ENCODE measurements around the gene NIN.
A peak's percentile ranks its signal among the peaks of the same experiment; 100 is the strongest.
"Not testable (repeated sequence)": the region's sequence is repeated elsewhere in the genome, so short reads cannot be mapped to it uniquely, and the experiment has no call there.

Gene NIN

GRCh38 chr14:50705026-50705593, 125.9 kb downstream of the NIN start:
- no peak for DNase-seq

DNA sequence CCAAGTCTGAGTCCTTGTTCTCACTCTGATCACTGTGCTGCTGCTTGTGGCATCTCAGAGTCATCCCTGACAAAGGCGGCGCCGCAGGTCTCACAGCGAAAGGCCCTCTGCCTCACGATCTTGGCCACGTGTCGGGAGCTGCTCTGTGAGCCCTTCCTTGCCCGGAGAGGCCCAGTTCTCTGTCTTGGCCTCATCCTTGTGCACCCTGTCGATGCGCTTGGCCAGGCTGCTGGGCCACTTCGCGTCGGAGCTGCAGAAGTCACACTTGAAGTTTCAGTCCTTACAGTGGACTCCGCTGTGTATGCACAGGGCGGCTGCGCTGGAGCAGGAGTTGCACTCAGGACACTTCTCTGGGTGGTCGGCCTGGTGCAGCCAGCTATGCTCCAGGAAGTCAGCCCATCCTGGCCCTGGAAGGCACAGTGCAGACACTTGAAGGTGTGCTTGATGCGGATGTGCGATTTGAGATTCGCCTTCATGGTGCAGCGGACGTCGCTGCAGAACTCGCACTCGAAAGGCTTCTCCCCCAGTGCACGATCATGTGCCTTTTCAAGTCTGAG, 126.4 kb downstream of the NIN start:
- no peak for DNase-seq

DNA sequence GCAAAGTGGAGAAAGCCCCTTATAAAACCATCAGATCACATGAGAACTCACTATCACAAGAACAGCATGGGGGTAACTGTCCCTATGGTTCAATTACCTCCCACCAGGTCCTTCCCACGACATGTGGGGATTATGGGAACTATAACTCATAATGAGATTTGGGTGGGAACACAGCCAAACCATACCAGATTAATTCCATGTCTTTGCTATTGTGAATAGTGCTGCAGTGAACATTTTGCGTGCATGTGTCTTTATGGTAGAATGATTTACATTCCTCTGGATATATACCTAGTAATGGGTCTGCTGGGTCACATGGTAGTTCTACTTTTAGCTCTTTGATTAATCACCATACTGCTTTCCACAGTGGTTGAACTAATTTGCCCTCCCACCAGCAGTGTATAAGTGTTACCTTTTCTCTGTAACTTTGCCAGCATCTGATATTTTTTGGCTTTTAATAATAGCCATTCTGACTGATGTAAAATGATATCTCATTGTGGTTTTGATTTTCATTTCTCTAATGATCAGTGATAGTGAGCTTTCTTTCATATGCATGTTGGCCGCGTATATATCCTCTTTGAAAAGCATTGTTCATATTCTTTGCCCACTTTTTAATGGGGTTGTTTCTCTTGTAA, 133.2 kb downstream of the NIN start:
- DNase-seq = no peak

- not testable (repeated sequence) for DNase-seq
Measured at GRCh38 chr14:50694260-50694659, 136.7 kb downstream of the NIN start.

GRCh38 chr14:50688875-50689274, 142.1 kb downstream of the NIN start:
- no peak for DNase-seq

DNA sequence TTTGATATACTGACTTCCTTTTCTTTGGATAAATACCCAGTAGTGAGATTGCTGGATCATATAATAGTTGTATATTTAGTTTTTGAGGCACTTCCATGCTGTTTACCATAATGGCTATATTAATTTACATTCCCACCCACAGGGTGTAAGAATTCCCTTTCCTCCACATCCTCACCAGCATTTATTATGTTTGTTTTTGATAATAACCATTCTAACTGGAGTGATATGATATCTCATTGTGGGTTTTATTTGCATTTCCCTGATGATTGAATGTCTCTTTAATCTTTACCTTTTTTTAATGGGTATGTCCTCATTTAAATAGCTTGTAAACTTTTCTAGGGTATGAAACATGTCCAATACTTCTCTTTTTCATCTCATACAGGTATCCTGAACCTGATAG, 151.3 kb downstream of the NIN start:
- no peak for DNase-seq

- no peak for DNase-seq
Measured at GRCh38 chr14:50678163-50678562, 152.8 kb downstream of the NIN start.

- peak; percentile 66 for DNase-seq
Measured at GRCh38 chr14:50677527-50678063, 153.4 kb downstream of the NIN start.

GRCh38 chr14:50676814-50677516, 154.0 kb downstream of the NIN start:
- no peak for DNase-seq

- peak; percentile 78 for DNase-seq
Measured at GRCh38 chr14:50675597-50675996, 155.4 kb downstream of the NIN start.

DNA sequence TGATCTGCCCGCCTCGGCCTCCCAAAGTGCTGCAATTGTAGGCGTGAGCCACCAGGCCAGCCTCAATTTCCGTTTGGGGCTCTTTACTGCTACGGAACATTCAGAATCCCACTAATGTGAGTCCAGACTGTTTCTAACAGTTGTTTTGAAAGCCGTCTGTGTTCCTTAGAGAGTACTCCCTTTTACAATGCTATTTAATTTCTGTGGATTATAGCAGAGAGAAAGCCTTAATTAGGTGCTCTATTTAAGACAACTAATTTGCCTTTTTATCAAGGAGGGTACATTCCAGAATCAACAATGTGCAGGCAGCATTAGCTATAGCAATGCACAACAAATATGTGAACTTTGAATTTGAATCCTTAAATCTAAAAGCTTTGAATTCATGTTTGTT, 160.1 kb downstream of the NIN start:
- DNase-seq = no peak

- DNase-seq = no peak
Measured at GRCh38 chr14:50670196-50670865, 160.6 kb downstream of the NIN start.

Data from NCI-H226 (cell line).